ENCODE results near the gene SLC9A2. TPM values are rescaled to one million over a fixed set of nuclear protein-coding genes. Genes with fewer than 3 reads are reported as not detected.

Gene SLC9A2
- total and polyA plus RNA-seq, 7 donors, result under 0.01 to 14.0 (median 6.0) TPM; not detected in 2

DNA sequence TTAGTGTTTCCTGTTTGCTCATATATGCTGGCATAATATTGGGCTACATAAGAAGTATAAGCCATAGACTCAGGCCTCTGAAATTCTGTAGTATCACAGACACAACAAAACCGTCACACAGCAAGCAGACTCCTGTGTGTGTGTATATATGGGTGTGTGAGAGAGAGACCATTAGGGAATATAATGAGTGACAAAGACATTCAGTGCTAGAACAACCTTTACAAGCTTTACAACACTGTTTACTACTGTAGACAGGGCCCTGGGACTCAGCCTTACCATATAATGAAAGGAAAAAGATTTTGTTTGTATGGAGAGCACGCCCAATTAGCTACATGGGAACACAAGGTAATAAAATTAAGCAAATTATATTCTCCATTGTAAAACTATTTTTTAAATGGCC lies 77.1 kb downstream of the SLC9A2 start:
- Histone ChIP-seq H3K4me3 (no peak overlapping the region), H3K27ac (no peak overlapping the region), H3K4me1 (no peaks in the 10 kb centered on the region), H3K36me3 (no peaks in the 10 kb centered on the region), H3K27me3 (no peaks in the 10 kb centered on the region), H3K9me3 (no peaks in the 10 kb centered on the region)
- DNase-seq, result no peak
- intact Hi-C loops (cut with DNase I), result no loop called here
- WGBS, 2 donors, result 46 to 78% methylated on average over 2 of the region's 2 CpGs
- TF ChIP-seq, protein P1, sequence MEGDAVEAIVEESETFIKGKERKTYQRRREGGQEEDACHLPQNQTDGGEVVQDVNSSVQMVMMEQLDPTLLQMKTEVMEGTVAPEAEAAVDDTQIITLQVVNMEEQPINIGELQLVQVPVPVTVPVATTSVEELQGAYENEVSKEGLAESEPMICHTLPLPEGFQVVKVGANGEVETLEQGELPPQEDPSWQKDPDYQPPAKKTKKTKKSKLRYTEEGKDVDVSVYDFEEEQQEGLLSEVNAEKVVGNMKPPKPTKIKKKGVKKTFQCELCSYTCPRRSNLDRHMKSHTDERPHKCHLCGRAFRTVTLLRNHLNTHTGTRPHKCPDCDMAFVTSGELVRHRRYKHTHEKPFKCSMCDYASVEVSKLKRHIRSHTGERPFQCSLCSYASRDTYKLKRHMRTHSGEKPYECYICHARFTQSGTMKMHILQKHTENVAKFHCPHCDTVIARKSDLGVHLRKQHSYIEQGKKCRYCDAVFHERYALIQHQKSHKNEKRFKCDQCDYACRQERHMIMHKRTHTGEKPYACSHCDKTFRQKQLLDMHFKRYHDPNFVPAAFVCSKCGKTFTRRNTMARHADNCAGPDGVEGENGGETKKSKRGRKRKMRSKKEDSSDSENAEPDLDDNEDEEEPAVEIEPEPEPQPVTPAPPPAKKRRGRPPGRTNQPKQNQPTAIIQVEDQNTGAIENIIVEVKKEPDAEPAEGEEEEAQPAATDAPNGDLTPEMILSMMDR (IDR thresholded peaks at IDR 0.05), result no peak
- no peak for TF ChIP-seq POLR2AphosphoS5 (IDR thresholded peaks at IDR 0.05)
- TF ChIP-seq EP300 (IDR thresholded peaks at IDR 0.05), result no peak
- TF ChIP-seq POLR2A (IDR thresholded peaks at IDR 0.05), result no peak

DNA sequence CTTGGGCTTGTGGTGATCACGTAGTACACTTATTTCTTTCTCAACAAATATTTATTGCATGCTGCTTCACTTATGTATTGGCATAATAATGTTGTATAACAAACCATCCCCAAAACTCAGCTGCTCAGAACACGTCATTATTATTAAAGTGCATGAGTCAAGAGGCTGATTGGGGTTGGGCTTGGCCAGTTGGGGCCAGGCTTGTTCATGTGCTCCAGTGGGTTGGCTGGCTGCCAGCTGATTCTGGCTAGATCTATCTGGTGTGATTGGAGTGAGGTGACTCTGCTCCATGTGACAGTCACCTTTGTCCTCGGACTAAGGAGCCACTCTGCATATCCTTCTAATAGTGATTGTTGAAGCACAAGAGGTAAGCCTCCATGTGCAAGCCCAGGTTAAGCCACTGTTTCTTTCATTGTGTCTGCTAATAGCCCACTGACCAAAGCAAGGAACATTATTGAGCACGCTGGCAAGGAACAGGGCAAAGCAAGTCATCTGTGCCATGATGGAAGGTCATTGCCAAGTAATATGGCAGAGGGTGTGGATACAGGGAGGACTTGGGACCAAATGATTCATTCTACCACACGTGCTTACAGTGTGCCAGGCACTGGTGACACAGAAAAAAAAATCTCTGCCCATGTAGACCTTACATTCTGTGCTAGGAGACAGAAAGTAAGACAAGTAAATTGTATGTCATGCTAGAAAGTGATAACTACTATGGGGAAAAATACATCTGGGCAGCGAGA lies 79.2 kb downstream of the SLC9A2 start:
- Histone ChIP-seq H3K36me3 (no peaks in the 10 kb centered on the region), H3K27me3 (peaks cover 0 to 4% (median 0%) of the 10 kb centered on the region in 3 donors), H3K4me1 (no peaks in the 10 kb centered on the region), H3K4me3 (no peak overlapping the region), H3K9me3 (no peaks in the 10 kb centered on the region), H3K27ac (no peak overlapping the region)
- no peak for DNase-seq
- TF ChIP-seq POLR2A (IDR thresholded peaks at IDR 0.05) (no peak), EP300 (IDR thresholded peaks at IDR 0.05) (no peak), POLR2AphosphoS5 (IDR thresholded peaks at IDR 0.05) (no peak)
- TF ChIP-seq, protein P1 (IDR thresholded peaks at IDR 0.05), result no peak
- intact Hi-C loops (cut with DNase I), result no loop called here
- WGBS, 2 donors, result 69 to 91% methylated on average over 6 of the region's 6 CpGs

DNA sequence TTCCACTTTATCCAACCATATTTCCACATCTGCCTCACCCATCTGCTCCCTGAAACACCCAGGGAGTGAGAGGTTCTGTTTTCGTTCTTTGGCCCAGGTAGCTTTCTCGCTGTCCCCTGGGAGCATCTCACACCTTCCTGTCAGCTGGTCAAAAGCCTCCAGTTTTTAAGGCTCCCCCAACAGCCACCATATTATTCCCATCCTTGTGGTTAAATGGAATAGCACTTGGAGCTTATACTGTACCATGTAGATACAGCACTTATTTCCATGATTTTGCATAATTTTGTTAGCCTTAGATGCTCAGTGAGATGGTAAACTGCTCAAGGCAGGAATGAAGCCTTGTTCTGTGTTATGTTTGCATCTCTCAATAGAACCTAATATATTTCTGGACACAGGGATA lies 84.0 kb downstream of the SLC9A2 start:
- no peaks in the 10 kb centered on the region for H3K4me1 ChIP-seq
- H3K27ac ChIP-seq, result no peak overlapping the region
- H3K36me3 ChIP-seq, result no peaks in the 10 kb centered on the region
- TF ChIP-seq, protein P1 (IDR thresholded peaks at IDR 0.05), result no peak
- TF ChIP-seq POLR2A (IDR thresholded peaks at IDR 0.05), result no peak
- no peak for TF ChIP-seq POLR2AphosphoS5 (IDR thresholded peaks at IDR 0.05)
- no peak for TF ChIP-seq EP300 (IDR thresholded peaks at IDR 0.05)
- no peak for DNase-seq
- H3K4me3 ChIP-seq, result no peak overlapping the region
- intact Hi-C loops (cut with DNase I), result loop anchor here (5.0 kb wide), 1 partner anchor 231 kb away; the partner anchor contains the start of gene SLC9A4
- WGBS, 2 donors, result 80 to 85% methylated on average over 2 of the region's 2 CpGs
- H3K9me3 ChIP-seq, result no peaks in the 10 kb centered on the region
- H3K27me3 ChIP-seq, result peaks cover 0 to 29% (median 6%) of the 10 kb centered on the region in 3 donors

DNA sequence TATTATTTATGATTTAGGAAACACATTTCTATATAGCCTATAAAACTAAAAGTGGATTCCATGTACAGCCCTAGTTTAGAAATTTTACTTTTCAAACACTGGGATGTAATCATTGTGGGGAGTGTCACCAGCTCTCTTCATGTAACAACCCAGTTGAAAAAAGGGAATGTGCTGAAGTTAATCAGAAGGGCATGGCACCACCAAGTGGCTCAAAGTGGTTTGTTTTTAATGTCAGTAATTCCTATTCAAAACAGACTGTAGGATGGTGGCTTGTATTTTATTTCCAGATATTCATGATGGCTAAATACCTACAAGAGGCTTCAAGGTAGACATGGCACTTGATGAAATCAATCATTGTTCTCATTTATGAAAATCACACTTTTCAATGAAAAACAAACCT lies 84.4 kb downstream of the SLC9A2 start:
- Histone ChIP-seq H3K9me3 (no peaks in the 10 kb centered on the region), H3K27ac (no peak overlapping the region), H3K4me3 (no peak overlapping the region), H3K4me1 (no peaks in the 10 kb centered on the region), H3K36me3 (no peaks in the 10 kb centered on the region), H3K27me3 (peaks cover 0 to 31% (median 6%) of the 10 kb centered on the region in 3 donors)
- TF ChIP-seq POLR2AphosphoS5 (IDR thresholded peaks at IDR 0.05), result no peak
- no peak for TF ChIP-seq POLR2A (IDR thresholded peaks at IDR 0.05)
- TF ChIP-seq, protein P1 (IDR thresholded peaks at IDR 0.05), result no peak
- TF ChIP-seq EP300 (IDR thresholded peaks at IDR 0.05), result no peak
- intact Hi-C loops (cut with DNase I), result loop anchor here (5.0 kb wide), 1 partner anchor 231 kb away; the partner anchor contains the start of gene SLC9A4
- no peak for DNase-seq

Measured in sigmoid colon (tissue), 7 donors.